Mesenteric fat pad (tissue), 1 donor: ENCODE results near the gene IFT122. TPM values are rescaled to one million over a fixed set of nuclear protein-coding genes. Genes with fewer than 3 reads are reported as not detected.

Source experiments
- DNase-seq: peaks from one replicate; pipeline ENCODE4 v3.0.0-alpha.2; 2020; ENCODE audit warnings: low spot score
- total RNA-seq: library from RNA; stranded (reverse); fragmentation: NEBNext Ultra II Directional; extraction: Animal tissue kit (Norgen Biotek cat#: 25700); gene quantifications from one replicate; pipeline ENCODE4 v1.2.1, GENCODE V29; 2021
- donor health status: DM: yes; HTN: yes; CAD: no.

IFT122 gene
- total RNA-seq, 1 donor from 2014 or later, result 30.5 TPM

DNA sequence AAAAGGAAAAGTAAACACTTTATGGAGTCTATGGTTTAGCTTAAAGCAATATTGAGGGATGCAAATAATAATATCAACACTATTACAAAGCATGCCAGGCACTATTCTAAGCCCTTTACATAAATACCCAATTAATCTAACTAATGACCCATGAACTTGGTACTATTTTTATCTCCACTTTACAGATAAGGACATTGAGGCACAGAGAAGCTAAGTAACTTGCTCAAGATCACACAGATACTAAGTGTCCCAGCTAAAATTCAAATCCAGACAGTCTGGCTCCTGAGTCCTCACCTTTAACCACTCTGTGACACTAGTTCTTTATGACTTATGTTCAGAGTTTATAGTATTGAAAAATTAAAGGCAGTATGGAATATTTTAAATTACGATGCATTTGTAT is 5.9 kb upstream of the IFT122 start:
- no peak for DNase-seq

DNA sequence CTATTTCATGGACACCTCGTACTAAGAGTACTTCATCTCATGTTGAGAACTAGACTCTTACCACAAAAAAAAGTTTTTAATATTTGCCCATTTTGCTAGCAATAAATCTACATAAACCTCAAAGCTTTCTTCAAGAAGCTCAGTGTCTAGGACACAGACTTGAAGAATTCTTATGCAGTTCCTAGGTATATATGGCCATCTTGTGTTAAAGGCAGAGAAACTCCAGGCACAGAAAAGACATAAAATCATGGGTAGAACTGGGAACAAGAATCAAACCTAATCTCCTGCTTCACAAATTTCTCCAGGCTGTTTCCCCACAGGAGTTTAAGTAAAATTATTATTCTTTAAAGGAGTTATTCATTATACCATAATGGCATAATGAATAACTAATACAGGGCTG is 4.7 kb upstream of the IFT122 start:
- DNase-seq, result no peak

DNA sequence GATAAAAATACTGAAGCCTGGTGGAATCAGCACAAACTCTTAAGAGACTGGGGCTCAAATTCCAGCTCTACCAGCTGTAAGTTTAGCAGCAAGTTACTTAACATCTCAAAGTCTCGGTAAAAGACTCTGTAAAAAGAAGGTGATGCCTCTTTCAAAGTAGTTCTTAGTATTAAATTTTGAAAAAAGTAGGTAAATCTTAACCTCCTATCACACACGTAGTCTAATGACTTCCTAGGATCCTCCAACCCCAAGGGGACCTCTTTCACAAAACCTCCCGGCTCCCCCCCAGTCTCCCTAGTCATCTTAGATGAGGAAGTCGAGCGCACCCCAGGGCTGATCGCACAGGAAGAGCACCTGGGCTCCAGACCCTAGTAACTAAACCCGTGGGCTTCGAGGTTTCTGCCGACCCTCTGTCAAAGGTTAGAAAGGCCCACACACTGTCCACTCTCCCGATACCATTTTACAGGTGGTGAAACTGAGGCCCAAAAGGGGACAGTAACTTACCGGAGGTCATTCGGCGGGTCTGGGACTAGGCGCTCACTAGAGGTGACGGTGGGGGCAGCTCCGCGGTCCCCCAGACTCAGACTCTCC is 703 bp upstream of the IFT122 start:
- DNase-seq, result no peak

DNA sequence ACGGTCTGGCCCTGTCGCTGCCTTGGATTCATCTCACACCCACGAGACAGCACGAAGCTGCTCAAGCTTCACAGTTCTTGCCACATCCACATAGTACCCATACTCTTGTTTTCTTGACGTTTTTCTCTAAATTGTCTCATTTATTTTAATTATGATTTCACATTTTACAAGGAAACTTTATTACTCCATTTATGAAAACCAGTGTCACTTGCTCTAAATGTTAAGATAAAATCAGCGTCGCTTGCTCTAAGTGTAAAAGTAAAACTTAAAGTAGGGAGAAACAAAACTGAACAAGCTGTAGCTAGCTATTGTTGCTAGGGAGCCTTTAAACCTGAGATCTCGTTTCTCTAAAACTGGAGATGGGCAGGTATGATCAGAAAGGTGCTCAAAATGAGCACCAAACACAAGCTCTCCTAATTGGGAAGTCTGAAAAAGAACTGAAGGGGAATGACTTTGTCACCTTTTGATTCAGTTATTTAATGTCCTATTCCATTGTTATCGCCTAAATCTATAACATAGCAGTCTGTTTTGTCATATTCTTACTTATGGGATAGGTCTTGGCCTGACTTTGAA is 680 bp downstream of the IFT122 start:
- DNase-seq, result no peak

DNA sequence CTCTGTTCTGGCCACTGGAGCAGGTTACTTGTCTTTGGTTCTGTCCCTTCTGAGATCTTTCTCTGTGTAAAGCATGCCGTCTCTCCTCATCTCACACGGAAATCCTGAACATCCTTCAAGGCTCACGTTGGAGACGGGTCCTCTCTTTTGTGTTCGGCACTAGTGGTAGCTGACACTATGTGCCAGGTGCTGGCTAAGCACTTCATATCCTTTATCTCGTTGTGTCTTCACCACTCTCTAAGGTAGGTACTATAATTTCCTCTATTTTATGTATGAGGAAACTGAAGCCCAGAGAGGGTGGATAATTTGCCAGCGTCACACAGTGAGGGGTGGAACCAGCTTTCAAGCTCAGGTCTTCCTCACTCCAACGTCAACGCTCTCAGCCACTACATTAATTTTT is 1.2 kb downstream of the IFT122 start:
- DNase-seq, result no peak

DNA sequence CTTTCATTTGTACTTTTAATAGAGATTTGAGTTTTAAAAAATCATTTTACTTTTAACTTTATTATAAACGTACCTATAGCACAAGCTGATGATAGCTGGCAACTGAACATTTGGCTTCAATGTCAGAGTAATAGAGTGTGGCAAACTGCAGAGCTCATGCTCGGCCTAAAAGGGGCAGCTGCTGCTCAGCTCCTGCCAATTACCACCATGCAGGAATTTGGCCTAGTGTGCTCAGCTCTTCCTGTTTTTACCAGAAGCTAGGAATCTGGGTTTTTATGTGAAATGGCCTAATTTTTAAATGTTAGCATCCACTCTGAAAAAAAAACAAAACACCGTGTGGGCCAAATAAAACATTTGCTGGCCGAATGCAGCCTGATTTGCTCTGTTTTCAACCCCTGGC is 1.8 kb downstream of the IFT122 start:
- no peak for DNase-seq

DNA sequence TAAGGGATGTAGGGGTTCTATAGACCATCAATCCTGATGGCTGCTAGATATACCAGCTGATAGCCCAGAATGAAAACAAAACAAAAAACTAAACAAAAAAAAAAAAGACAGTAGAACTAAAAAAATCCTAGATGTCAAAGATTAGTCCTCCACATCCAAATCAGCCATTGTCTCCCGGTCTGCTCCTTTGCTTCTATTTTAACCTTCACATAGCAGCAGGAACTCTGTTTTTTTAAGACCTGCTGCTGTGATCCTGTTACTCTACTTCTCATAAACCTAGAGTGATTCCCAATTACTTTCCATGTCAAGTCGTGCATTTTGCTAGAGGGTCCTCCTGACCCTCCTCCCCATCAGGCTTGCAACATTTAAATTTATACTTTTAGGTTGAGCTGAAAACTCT is 2.5 kb downstream of the IFT122 start:
- no peak for DNase-seq

DNA sequence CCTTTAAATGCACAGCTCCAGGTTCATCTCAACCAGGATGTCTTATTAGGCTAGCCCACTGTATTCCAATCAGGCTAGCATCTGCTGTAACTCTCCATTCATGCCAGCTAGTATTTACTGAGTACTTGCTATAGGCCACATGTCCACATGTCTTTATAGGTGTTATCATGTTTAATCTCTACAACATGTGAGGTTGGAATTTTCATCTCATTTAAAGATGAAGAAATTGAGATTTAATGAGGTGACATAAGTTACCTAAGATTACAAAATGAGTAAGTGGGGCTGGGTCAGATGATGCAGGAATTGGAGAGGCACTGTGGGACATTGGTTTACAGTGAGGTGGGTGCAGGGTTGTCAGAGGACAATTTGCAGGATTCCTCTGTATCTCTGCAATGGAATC is 2.9 kb downstream of the IFT122 start:
- DNase-seq, result no peak

DNA sequence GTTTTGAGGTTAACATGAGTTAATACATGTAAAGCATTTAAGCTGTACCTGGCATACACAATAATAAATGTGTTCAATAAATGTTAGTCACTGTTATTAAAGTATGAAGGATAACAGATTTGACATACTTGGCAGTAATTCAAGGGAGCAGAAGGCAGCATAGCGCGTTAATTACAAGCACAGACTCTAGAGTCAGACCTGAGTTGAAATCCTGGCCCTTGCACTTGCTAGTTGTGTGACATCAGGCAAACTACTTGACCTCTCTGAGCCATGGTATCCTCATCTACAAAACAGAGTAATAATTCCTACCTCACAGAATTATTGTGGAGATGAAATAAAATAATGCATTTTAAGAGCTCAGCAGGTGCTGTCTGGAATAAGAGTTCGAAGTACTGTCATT is 5.4 kb downstream of the IFT122 start:
- no peak for DNase-seq

DNA sequence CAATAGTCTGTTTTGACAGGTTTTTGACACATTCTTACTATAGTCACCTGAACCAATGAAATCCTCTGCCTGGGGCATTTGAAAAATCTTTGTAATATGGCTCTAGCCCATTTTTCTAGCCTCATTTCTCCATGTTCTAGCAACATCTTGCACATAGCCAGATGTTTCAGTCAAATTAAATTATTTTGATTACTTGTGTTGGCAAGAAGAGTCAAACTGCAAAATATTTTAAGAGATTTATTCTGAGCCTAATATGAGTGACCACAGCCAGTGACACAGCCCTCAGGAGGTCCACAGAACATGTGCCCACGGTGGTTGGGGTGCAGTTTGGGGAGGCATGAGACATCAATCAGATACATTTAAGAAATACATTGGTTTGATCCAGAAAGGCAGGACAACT is 6.9 kb downstream of the IFT122 start:
- no peak for DNase-seq

DNA sequence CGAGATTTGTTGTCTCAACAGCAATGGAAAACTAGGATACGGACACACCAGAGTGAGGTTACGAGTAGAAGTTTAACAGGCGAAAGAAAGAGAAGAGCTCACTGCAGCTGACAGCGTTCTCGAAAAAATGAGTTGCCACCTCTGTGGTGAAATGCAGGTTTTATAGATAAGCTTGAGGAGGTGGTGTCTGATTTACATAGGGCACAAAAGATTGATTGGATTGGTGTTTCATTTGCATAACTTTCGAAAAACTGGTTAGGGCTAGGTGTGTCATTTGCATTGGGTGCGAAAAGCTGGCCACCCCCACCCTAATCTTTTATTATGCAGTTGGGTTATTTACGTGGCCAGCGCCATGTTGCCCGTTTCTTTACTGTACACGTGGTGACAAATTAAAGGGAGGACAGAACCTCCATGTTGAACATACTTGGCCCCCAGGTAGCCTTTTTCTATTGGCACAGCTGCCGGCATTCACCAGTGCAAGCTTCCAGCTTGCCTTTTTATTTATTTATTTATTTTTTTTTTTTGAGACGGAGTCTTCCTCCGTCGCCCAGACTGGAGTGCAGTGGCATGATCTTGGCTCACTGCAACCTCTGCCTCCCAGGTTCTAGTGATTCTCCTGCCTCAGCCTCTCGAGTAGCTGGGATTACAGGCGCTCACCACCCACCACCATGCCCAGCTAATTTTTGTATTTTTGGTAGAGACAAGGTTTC is 8.3 kb downstream of the IFT122 start:
- no peak for DNase-seq

DNA sequence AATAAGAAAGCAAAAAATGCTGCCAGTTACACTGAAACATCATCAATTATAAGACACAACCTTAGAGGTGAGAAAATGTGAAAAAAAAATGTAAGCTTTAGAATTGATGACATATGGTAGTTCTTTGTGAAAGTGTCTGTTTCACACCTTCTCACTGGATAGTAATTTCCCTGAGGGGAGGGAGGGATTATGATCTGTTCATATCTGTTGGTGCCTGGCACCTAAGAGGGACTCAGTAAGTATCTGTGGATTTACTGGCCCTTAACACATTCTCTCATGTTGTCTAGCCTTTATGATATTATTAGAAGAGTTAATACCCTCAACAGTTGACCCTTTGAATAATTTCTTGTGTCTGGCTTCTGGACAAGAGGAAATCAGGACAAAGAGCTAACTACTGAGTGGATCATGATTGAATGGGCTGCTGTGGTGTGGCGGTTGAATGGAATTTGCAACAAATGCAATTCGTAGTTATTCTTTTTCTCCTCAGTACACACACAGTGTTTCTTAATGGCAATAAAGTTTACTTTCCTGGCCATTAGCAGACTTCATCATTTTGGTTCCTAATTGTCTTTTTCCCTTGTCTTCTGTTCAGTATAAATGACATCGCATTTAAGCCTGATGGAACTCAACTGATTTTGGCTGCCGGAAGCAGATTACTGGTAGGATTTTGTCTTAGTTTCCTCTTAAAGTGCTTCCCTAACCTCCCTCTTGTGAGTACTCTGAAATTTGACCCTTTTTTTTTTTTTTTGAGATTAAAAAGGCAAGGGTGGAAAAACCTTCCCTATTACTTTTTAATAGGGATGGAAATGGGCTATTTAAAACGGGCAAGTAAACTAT is 9.5 kb downstream of the IFT122 start:
- no peak for DNase-seq

DNA sequence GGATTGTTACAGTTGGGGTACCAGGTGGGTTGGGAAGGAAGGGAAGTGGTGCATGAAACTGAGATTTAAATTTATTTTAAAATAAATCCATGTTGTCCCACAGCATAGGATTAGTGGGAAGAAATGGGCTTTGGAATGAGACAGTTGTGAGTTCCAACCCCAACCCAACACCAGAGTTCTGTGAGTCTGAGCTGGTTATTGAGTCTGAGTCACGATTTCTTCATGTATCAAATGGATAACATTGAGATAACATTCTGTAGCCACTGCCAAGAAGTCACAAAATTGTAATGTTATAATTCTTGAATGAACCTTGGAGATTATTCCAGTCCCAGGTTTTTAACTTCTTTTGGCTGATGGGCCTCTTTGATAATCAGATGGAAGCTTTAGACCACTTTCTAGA is 13.7 kb downstream of the IFT122 start:
- DNase-seq, result no peak

DNA sequence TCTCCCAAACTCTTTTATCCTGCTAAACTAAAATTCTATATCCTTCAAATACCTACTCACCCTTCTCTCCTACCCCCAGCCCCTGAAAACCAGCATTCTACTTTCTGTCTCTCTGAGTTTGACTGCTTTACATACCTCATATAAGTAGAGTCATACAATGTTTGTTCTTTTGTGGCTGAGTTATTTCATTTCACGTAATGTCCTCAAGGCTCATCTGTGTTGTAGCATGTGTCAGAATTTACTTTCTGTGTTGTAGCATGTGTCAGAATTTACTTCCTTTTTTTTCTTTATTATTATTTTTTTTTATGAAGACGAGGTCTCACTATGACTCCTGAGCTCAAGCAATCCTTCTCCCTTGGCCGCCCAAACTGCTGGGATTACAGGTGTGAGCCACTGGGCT is 20.1 kb downstream of the IFT122 start:
- DNase-seq, result no peak

DNA sequence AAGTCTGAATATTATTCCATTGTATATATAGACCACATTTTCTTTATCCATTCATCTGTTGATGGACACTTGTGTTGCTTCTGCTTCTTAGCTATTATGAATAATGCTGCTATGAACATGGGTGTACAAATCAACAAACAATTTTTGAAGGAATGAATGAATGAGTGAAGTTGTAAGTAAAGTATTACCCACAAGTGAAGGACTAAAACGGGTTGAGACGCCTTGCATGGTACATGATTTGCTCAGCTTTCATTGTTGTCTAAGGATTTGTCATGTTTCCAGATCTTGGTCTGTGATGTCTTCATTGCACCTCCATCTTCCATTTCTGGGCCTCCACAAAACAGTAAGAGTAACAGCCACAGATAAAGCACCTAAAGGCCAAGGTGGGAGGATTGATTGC is 20.5 kb downstream of the IFT122 start:
- DNase-seq, result no peak

DNA sequence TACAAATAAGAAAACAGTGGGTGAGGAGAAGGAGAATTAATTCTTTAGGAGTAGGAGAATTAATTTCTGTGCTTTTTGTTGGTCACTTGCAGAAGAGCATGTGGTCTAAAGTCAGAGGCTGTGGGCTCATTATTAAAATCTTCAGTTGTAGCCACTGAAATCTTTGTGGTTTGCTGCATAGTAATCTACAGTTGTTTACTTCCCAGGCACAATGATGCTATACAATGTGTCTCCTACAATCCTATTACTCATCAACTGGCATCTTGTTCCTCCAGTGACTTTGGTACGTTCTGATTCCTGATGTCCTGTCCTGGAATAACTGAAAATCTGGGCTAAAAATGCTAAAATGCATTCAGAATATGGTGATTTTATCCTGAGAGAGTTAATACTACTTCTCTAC is 21.0 kb downstream of the IFT122 start:
- DNase-seq, result no peak

DNA sequence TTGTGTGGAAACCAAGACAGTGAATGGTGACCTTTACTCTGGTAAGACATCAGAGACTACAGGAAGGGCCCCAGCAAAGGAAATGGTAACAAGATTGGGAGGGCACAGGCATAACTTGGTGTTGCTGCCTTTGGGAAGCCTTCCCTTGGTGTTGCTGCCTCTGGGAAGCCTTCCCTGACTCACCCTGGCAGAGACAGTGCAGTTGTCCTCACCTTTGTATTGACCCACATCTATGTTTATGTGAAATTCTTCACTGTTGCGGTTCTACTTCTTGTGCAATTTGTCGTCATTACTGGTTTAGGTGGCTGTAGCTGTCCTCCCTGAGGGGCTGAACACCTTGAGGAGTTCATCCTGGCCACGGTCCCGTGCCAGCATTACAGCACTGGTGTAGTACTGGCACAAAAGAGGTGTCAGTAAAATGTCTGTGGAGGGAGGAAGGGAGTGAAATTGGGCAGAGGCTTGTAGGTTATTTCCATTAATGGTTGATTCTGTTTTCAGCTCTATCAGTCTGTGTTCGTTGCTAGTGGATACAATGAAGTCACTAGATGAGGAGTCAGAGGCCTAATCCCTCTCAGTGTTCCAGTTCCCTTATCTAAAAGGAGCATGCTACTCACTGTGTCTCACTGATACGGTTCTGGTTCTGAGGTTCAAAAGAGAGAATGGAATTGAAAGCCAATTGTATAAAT is 21.6 kb downstream of the IFT122 start:
- no peak for DNase-seq

DNA sequence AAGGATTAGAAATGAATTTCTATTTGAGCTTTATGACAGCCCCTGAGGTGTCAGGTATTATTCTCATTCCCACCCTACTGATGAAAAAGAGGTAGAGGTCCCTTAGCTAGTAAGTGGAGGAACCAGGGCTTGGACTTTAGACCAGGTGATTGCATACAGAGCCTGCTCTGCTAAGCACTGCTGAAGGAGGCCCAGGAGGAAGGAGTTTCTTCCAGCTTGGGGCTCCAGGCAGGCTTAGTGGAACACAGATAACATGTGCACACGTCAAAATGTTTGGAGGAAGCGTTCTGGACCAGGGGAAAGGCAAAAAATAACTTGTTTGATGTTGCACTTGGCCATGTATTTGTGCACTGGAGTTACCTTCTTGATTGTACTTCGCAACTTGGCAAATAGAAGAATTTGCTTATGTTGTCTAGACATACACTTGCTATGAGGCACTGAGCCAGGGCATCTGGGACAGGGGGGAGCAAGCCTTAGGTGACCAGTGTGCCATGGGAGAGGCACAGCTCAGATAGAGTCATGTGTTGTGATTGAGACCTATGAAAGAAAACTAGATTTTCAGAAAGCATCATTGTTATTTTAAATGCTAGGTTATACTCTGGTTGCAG is 22.4 kb downstream of the IFT122 start:
- no peak for DNase-seq

DNA sequence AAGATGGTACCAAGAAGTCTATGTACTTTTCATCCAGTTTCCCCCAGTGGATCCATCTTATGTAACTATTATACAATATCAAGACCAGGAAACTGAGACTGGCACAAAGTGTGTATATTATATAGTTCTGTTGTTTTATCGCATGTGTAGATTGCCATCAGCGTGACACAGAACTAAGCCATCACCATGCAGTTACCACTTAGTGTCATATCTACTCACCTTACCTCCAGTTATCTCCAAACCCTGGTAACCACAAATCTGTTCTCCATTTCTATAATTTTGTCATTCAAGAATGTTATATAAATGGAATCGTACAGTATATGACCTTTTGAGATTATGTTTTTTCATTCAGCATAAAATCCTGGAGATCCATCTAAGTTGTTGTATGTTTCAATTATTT is 23.1 kb downstream of the IFT122 start:
- no peak for DNase-seq

DNA sequence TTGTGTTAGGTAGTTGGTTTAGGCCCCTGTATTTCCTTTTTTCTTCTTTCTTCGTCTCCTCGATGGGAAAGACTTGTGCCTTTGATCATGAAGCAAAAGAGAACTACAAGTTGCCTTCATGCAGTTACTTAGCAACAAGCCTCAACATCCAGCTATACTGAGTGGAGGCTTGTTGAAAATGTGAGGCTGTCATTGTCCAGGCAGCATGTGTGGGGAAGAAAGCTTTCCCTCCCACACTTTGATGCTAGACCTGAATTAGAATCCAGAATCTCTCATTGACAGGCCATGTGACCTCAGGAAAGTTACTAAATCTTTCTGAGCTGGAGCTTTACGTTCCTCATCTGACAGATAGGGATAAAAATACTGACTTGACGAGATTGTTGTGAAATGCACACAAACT is 23.7 kb downstream of the IFT122 start:
- DNase-seq, result no peak

DNA sequence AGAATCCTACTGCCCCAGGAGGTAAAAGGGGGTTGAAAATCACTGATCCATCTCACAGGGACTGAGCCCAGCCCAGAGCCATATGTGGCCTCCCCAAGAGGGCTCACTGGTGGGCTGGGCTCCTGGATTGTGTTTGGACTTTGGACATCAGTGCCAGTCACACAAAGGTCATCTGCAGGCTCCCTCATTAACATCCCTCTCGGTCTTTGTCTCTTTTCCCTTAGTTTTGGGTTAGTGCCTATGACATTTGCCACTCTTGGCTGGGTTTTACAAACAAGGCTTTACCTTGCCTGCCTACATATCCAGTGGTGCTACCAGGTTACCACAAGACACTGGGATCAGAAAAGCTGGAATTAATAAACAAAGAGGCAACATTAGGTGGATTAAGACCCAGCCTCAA is 27.9 kb downstream of the IFT122 start:
- no peak for DNase-seq
